Body of pancreas (tissue), 4 donors: ENCODE measurements around the gene SUCLG1. TPM values are rescaled to one million over a fixed set of nuclear protein-coding genes. Genes with fewer than 3 reads are reported as not detected.
"Not testable (repeated sequence)": the region's sequence is repeated elsewhere in the genome, so short reads cannot be mapped to it uniquely, and the experiment has no call there.

Experiments
- ATAC-seq: fragments of 150-250 bp; one replicate; pipeline ENCODE4 v1.9.1; 2016
- DNase-seq, 4 donors: peaks; one replicate each; pipeline ENCODE4 v3.0.0-alpha.2; 2019
- H3K27ac ChIP-seq, 4 donors: fragments of 200-600 bp; sonication (generic); 1 replicate in 3 of 4; 2 replicates in 1 of 4; pipeline versions ENCODE4 v1.5.1 to v1.6.1; 2016 to 2019; ENCODE audit warnings: mild to moderate bottlenecking in 1 of 4, mixed read lengths in 1 of 4, moderate library complexity in 1 of 4
- H3K27me3 ChIP-seq, 2 donors: fragments of 200-600 bp; sonication (generic); one replicate each; pipeline ENCODE4 v1.6.0; 2016; ENCODE audit warnings: mild to moderate bottlenecking in 1 of 2
- H3K36me3 ChIP-seq, 2 donors: fragments of 200-600 bp; sonication (generic); replicated peaks in 1 of 2; 2 replicates each; pipeline ENCODE4 v1.5.1; 2016; ENCODE audit warnings: low read depth in 2 of 2; ENCODE audit not compliant: insufficient read depth in 1 of 2
- H3K4me1 ChIP-seq: fragments of 200-600 bp; sonication (generic); one replicate; pipeline ENCODE4 v1.6.0; 2016
- H3K4me3 ChIP-seq, 2 donors: fragments of 200-600 bp; sonication (generic); 1 replicate in 1 of 2; 2 replicates in 1 of 2; pipeline ENCODE4 v1.5.1; 2016 to 2019
- H3K9me3 ChIP-seq, 3 donors: fragments of 200-600 bp; sonication (generic); 1 replicate in 2 of 3; 2 replicates in 1 of 3; pipeline ENCODE4 v1.5.1; 2016
- POLR2A ChIP-seq, 3 donors: fragments of 450-650 bp; IDR thresholded peaks; one replicate each; pipeline ENCODE4 v1.6.1; 2016; ENCODE audit warnings: antibody characterized with exemption in 3 of 3, mild to moderate bottlenecking in 2 of 3
- WGBS, 2 donors: methylation state at CpG; one replicate each; pipeline ENCODE4 v1.1.5; 2017; 5-methylcytosine and 5-hydroxymethylcytosine counted together
- intact Hi-C: fragments of 100-400 bp; cut with DNase I; formaldehyde crosslinking; loops from one replicate; pipeline ENCODE4 v1.15.1; 2023
- total RNA-seq, 2 donors: library from RNA; depleted of rRNA; stranded (reverse); fragments of >200 nt; gene quantifications; one replicate each; pipeline ENCODE4 v1.1.0, GENCODE V29; 2016
- TF ChIP-seq, protein P1 (sequence below), 7 experiments: fragments of 450-650 bp in 4 of 7; fragments of 200-600 bp in 3 of 7; sonication (generic) in 3 of 7; IDR thresholded peaks; one replicate each; pipeline ENCODE4 v1.5.1; 2016 to 2019; ENCODE audit warnings: antibody characterized with exemption in 7 of 7

The SUCLG1 gene
- total RNA-seq, 2 donors from 2014 or later, result 51.1 to 89.2 TPM

DNA sequence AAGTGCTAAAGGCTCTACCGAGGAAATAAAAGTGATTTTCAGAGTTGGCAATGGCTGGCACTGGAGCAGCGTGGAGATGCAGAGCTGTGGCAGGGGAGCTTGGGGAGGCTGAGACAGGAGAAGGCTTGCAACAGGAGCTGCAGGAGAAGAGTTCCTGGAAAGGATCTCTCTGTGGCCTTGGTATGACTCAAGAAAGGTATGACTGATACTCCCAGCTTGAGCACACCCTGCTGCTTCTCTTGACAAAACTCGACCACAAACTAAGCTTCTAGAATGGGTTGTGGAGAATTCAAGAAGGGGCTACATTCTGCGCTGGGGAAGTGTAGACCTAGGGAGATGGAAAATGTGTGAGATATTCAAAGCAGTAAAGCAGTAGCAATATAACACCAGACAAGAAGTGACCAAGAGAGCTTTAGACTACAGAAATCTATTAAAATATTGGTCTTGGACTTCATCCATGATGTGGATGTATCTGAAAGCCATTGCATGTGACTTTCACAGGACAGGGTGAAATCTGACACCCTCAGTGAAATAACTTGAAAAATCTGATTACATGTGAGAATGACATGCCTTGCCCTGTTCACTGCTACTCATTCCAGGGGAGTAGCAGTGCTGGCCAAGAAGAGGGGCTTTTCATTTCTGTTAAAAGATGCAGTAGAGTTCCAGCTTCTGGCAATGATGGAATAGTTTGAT, 41.5 kb downstream of the SUCLG1 start:
- no peak overlapping the region for H3K4me3 ChIP-seq
- no peak overlapping the region for H3K27ac ChIP-seq
- intact Hi-C loops, result no loop called here
- ATAC-seq (no peak), DNase-seq (no peak)
- TF ChIP-seq, protein P1, sequence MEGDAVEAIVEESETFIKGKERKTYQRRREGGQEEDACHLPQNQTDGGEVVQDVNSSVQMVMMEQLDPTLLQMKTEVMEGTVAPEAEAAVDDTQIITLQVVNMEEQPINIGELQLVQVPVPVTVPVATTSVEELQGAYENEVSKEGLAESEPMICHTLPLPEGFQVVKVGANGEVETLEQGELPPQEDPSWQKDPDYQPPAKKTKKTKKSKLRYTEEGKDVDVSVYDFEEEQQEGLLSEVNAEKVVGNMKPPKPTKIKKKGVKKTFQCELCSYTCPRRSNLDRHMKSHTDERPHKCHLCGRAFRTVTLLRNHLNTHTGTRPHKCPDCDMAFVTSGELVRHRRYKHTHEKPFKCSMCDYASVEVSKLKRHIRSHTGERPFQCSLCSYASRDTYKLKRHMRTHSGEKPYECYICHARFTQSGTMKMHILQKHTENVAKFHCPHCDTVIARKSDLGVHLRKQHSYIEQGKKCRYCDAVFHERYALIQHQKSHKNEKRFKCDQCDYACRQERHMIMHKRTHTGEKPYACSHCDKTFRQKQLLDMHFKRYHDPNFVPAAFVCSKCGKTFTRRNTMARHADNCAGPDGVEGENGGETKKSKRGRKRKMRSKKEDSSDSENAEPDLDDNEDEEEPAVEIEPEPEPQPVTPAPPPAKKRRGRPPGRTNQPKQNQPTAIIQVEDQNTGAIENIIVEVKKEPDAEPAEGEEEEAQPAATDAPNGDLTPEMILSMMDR (IDR thresholded peaks at IDR 0.05), result no peak
- TF ChIP-seq POLR2A (IDR thresholded peaks at IDR 0.05), result no peak
- no peaks in the 10 kb centered on the region for H3K27me3 ChIP-seq
- no peaks in the 10 kb centered on the region for H3K9me3 ChIP-seq
- H3K36me3 ChIP-seq, result no peaks in the 10 kb centered on the region
- peaks cover 6% of the 10 kb centered on the region for H3K4me1 ChIP-seq
- WGBS, 2 donors, result 77% methylated on average over 4 of the region's 4 CpGs

GRCh38 chr2:84409531-84409930, 49.5 kb downstream of the SUCLG1 start:
- no peak overlapping the region for H3K27ac ChIP-seq
- H3K4me3 ChIP-seq, result no peak overlapping the region
- intact Hi-C loops, result no loop called here
- no peaks in the 10 kb centered on the region for H3K4me1 ChIP-seq
- no peaks in the 10 kb centered on the region for H3K9me3 ChIP-seq
- ATAC-seq, result no peak
- H3K27me3 ChIP-seq, result no peaks in the 10 kb centered on the region
- no peak for TF ChIP-seq POLR2A (IDR thresholded peaks at IDR 0.05)
- TF ChIP-seq, protein P1 (IDR thresholded peaks at IDR 0.05), result no peak
- DNase-seq, result no peak
- H3K36me3 ChIP-seq, result no peaks in the 10 kb centered on the region
- WGBS, 2 donors, result 72 to 76% methylated on average over 2 of the region's 2 CpGs

DNA sequence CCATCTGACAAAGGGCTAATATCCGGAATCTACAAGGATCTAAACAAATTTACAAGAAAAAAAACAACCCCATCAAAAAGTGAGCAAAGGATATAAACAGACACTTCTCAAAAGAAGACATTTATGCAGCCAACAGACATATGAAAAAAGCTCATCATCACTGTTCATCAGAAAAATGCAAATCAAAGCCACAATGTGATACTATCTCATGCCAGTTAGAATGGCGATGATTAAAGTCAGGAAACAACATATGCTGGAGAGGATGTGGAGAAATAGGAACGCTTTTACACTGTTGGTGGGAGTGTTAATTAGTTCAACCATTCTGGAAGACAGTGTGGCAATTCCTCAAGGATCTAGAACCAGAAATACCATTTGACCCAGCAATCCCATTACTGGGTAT, 57.0 kb downstream of the SUCLG1 start:
- H3K27ac ChIP-seq, H3K4me1 ChIP-seq, intact Hi-C loops, DNase-seq, H3K4me3 ChIP-seq, H3K36me3 ChIP-seq, ATAC-seq, H3K27me3 ChIP-seq, H3K9me3 ChIP-seq: not testable (repeated sequence)
- WGBS, 2 donors, result 78 to 87% methylated on average over 3 of the region's 3 CpGs

DNA sequence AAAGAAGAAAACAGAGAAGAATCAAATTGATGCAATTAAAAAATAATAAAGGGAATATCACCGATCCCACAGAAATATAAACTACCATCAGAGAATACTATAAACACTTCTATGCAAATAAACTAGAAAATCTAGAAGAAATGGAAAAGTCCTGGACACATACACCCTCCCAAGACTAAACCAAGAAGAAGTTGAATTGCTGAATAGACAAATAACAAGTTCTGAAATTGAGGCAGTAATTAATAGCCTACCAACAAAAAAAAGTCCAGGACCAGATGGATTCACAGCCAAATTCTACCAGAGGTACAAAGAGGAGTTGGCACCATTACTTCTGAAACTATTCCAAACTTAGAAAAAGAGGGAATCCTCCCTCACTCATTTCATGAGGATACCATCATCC, 59.2 kb downstream of the SUCLG1 start:
- H3K4me1 ChIP-seq, intact Hi-C loops, H3K9me3 ChIP-seq, ATAC-seq, H3K27me3 ChIP-seq, H3K4me3 ChIP-seq, DNase-seq, H3K27ac ChIP-seq, H3K36me3 ChIP-seq: not testable (repeated sequence)
- 83 to 100% methylated on average over 1 of the region's 1 CpG for WGBS, 2 donors

DNA sequence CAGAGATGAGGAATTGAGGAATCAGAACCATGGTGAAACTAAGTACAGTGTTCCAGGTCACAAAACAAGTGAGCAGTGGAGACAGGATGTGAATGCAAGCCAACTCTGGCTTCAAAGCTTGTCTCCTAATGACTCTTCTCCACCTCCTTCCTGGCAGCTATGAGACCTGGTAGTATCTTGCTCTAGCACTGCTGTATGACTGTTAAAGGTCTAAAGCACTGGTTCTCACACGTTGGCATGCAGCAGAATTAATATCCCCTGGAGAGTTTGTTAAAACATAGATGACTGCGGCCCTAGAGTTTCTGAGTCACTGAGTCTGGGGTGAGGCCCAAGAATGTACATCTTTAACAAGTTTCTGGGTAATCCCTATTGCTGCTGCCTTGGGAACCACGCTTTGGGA, 63.3 kb downstream of the SUCLG1 start:
- no peaks in the 10 kb centered on the region for H3K9me3 ChIP-seq
- DNase-seq (no peak), ATAC-seq (no peak)
- 61 to 70% methylated on average over 3 of the region's 3 CpGs for WGBS, 2 donors
- intact Hi-C loops, result no loop called here
- no peak overlapping the region for H3K4me3 ChIP-seq
- no peak overlapping the region for H3K27ac ChIP-seq
- TF ChIP-seq, protein P1 (IDR thresholded peaks at IDR 0.05), result no peak
- TF ChIP-seq POLR2A (IDR thresholded peaks at IDR 0.05), result no peak
- no peaks in the 10 kb centered on the region for H3K4me1 ChIP-seq
- H3K36me3 ChIP-seq, result no peaks in the 10 kb centered on the region
- H3K27me3 ChIP-seq, result no peaks in the 10 kb centered on the region

GRCh38 chr2:84394628-84395027, 64.5 kb downstream of the SUCLG1 start:
- no peak for ATAC-seq

More at GRCh38 chr2:84394628-84395027, 64.5 kb downstream of the SUCLG1 start:
- Histone ChIP-seq H3K4me1 (no peaks in the 10 kb centered on the region), H3K9me3 (no peaks in the 10 kb centered on the region), H3K27me3 (no peaks in the 10 kb centered on the region), H3K27ac (no peak overlapping the region), H3K36me3 (no peaks in the 10 kb centered on the region), H3K4me3 (no peak overlapping the region)
- WGBS, 2 donors, result 57 to 58% methylated on average over 2 of the region's 2 CpGs
- no peak for DNase-seq
- intact Hi-C loops, result no loop called here
- TF ChIP-seq, protein P1 (IDR thresholded peaks at IDR 0.05), result no peak
- no peak for TF ChIP-seq POLR2A (IDR thresholded peaks at IDR 0.05)
